ENCODE data around the gene NUPR1.

- TF ChIP-seq EZH2phosphoT487 (IDR thresholded peaks at IDR 0.05) (no peak), CTCF (IDR thresholded peaks at IDR 0.05) (no peak), EZH2 (IDR thresholded peaks at IDR 0.05) (no peak)
Measured at GRCh38 chr16:28491970-28492474, 46.8 kb downstream of the NUPR1 start, which contains the start of gene CLN3.
